MM.1S (cell line): ENCODE measurements around the gene WDR77.
A peak's percentile ranks its signal among the peaks of the same experiment; 100 is the strongest.

Experiments
- DNase-seq: peaks from one replicate; pipeline ENCODE4 v3.0.0-alpha.2; 2015
- H2AFZ ChIP-seq: fragments of 300-600 bp; sonication (generic); 2 replicates; pipeline ENCODE4 v1.6.0; 2016; ENCODE audit warnings: antibody characterized with exemption, low read length
- H3F3A ChIP-seq: fragments of 300-600 bp; sonication (generic); 2 replicates; pipeline ENCODE4 v1.6.1; 2016; ENCODE audit warnings: mild to moderate bottlenecking, antibody characterized with exemption, low read length, moderate library complexity, mixed read lengths; ENCODE audit not compliant: insufficient read depth
- H3K27ac ChIP-seq: fragments of 300-600 bp; sonication (generic); 2 replicates; pipeline ENCODE4 v1.5.1; 2016; ENCODE audit warnings: mild to moderate bottlenecking, low read length
- H3K27me3 ChIP-seq: fragments of 300-600 bp; sonication (generic); replicated peaks from 2 replicates; pipeline ENCODE4 v1.6.0; 2016; ENCODE audit warnings: low read length; ENCODE audit not compliant: insufficient read depth
- H3K36me3 ChIP-seq: fragments of 300-600 bp; sonication (generic); replicated peaks from 2 replicates; pipeline ENCODE4 v1.6.1; 2016; ENCODE audit warnings: mild to moderate bottlenecking, low read length, mixed read lengths; ENCODE audit not compliant: insufficient read depth
- H3K4me1 ChIP-seq: fragments of 300-600 bp; sonication (generic); 2 replicates; pipeline ENCODE4 v1.6.1; 2016; ENCODE audit warnings: low read length, mixed read lengths
- H3K4me2 ChIP-seq: fragments of 300-600 bp; sonication (generic); 2 replicates; pipeline ENCODE4 v1.6.0; 2016; ENCODE audit warnings: low read depth, low read length
- H3K4me3 ChIP-seq: fragments of 300-600 bp; sonication (generic); 2 replicates; pipeline ENCODE4 v1.5.1; 2016; ENCODE audit warnings: low read length, mixed read lengths
- H3K79me2 ChIP-seq: fragments of 300-600 bp; sonication (generic); 2 replicates; pipeline ENCODE4 v1.6.1; 2016; ENCODE audit warnings: mixed run types, low read length, mixed read lengths
- H3K9ac ChIP-seq: fragments of 300-600 bp; sonication (generic); 2 replicates; pipeline ENCODE4 v1.6.1; 2016; ENCODE audit warnings: low read length, mixed read lengths
- H3K9me2 ChIP-seq: fragments of 300-600 bp; sonication (generic); replicated peaks from 2 replicates; pipeline ENCODE4 v1.6.1; 2016; ENCODE audit warnings: mild to moderate bottlenecking, low read length, mixed read lengths; ENCODE audit not compliant: insufficient read depth
- H3K9me3 ChIP-seq: fragments of 300-600 bp; sonication (generic); replicated peaks from 2 replicates; pipeline ENCODE4 v1.6.1; 2016; ENCODE audit warnings: mild to moderate bottlenecking, low read length, mixed read lengths; ENCODE audit not compliant: insufficient read depth
- H4K20me1 ChIP-seq: fragments of 300-600 bp; sonication (generic); 2 replicates; pipeline ENCODE4 v1.6.1; 2016; ENCODE audit warnings: mild to moderate bottlenecking, low read length, moderate library complexity, mixed read lengths; ENCODE audit not compliant: insufficient read depth
- EZH2 ChIP-seq: fragments of 300-600 bp; sonication (generic); optimal IDR thresholded peaks from 2 replicates; pipeline ENCODE3; 2017; ENCODE audit warnings: low read depth, mild to moderate bottlenecking, antibody characterized with exemption, low read length, mixed read lengths
- EZH2phosphoT487 ChIP-seq: fragments of 300-600 bp; sonication (generic); IDR thresholded peaks from 2 replicates; pipeline ENCODE4 v1.6.1; 2018; ENCODE audit warnings: antibody characterized with exemption, low read length
- TF ChIP-seq, protein P1 (sequence below): fragments of 300-600 bp; sonication (generic); IDR thresholded peaks from 2 replicates; pipeline ENCODE4 v1.5.1; 2016; ENCODE audit warnings: antibody characterized with exemption, low read length, mixed read lengths

WDR77 gene

DNA sequence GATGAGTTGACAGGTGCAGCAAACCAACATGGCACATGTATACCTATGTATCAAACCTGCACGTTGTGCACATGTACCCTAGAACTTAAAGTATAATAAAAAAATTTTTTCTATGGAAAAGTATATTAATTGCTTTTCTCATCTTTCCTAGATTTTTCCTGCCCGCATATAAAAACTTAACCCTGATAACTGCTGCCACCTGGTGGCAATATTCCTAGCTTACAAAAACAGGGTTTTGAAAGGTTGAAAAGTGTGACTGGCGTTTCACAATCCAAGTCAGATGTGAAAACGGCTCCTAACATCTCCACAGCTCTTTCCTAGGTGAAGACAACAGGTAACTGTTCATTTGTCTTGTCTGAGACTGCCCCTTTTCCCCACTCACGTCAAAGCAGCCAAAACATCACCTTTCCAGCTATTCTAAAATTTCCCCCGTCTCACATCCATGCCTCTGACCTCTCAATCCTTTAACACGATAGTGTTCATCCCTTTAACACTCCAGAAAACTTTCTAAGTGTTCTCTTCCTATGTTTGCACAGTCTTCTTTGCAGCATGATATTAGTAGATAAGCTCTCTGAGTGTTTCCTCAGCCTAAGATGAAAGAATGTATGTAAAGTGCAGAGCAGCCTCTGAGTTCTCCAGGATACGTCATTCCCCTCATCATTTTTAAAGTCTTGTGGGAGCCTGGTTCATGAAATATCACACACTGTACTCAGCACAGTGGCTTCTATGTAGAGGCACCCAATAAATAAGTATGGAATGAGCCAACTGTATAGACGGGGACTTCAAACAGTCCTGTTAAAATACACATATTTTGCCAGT, 49.1 kb downstream of the WDR77 start:
- Histone ChIP-seq H3K9me2 (no peaks in the 10 kb centered on the region), H2AFZ (0 out of 2 replicates have a peak overlapping the region, but pooled peaks have one; percentile 5), H3K27ac (no peak overlapping the region), H3K27me3 (no peaks in the 10 kb centered on the region), H3K4me1 (peaks cover under 1% of the 10 kb centered on the region; the same call in 1 of the 2 replicates), H3K4me2 (no peak overlapping the region), H3K79me2 (no peaks in the 10 kb centered on the region), H3K4me3 (no peak overlapping the region), H4K20me1 (no peaks in the 10 kb centered on the region), H3F3A (no peaks in the 10 kb centered on the region), H3K36me3 (no peaks in the 10 kb centered on the region), H3K9ac (no peak overlapping the region), H3K9me3 (no peaks in the 10 kb centered on the region)
- peak; percentile 27 for DNase-seq
- TF ChIP-seq, protein P1, sequence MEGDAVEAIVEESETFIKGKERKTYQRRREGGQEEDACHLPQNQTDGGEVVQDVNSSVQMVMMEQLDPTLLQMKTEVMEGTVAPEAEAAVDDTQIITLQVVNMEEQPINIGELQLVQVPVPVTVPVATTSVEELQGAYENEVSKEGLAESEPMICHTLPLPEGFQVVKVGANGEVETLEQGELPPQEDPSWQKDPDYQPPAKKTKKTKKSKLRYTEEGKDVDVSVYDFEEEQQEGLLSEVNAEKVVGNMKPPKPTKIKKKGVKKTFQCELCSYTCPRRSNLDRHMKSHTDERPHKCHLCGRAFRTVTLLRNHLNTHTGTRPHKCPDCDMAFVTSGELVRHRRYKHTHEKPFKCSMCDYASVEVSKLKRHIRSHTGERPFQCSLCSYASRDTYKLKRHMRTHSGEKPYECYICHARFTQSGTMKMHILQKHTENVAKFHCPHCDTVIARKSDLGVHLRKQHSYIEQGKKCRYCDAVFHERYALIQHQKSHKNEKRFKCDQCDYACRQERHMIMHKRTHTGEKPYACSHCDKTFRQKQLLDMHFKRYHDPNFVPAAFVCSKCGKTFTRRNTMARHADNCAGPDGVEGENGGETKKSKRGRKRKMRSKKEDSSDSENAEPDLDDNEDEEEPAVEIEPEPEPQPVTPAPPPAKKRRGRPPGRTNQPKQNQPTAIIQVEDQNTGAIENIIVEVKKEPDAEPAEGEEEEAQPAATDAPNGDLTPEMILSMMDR, result peak; percentile 46
- no peak for TF ChIP-seq EZH2phosphoT487

DNA sequence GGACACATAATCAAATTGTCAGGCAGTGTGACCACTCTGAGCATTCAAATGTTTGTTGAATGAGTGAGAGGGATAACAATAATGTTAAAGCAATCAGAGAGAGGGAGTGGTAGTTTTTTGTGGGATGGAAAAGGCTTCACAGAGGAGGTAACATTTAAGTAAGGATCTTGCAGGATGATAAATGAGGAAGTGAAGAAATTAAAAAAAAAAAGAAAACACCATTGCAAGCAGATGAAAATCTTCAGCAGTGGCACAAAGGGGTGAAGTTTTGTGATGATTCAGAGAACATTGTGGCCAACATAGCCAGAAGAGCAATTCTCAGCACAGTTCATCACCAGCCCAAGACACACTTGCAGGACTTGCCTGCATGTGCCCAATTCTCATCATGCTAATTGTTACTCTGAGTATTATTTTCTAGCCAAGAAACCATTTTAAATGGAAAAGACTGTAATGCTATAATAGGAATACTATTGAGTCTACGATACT, 56.6 kb downstream of the WDR77 start:
- Histone ChIP-seq H3K36me3 (no peaks in the 10 kb centered on the region), H2AFZ (no peak overlapping the region), H3K9me2 (no peaks in the 10 kb centered on the region), H3K79me2 (no peaks in the 10 kb centered on the region), H4K20me1 (no peaks in the 10 kb centered on the region), H3K4me2 (no peak overlapping the region), H3K27ac (no peak overlapping the region), H3K9ac (no peak overlapping the region), H3K9me3 (no peaks in the 10 kb centered on the region), H3K27me3 (no peaks in the 10 kb centered on the region), H3K4me3 (no peak overlapping the region), H3K4me1 (no peaks in the 10 kb centered on the region), H3F3A (no peaks in the 10 kb centered on the region)
- TF ChIP-seq EZH2phosphoT487 (no peak), EZH2 (no peak)
- TF ChIP-seq, protein P1, result no peak
- no peak for DNase-seq

GRCh38 chr1:111392042-111392441, 57.0 kb downstream of the WDR77 start:
- Histone ChIP-seq H3K4me3 (no peak overlapping the region), H3K4me2 (no peak overlapping the region), H3K4me1 (no peaks in the 10 kb centered on the region), H4K20me1 (no peaks in the 10 kb centered on the region), H3K9me2 (no peaks in the 10 kb centered on the region), H3K36me3 (no peaks in the 10 kb centered on the region), H3K27me3 (no peaks in the 10 kb centered on the region), H3K9me3 (no peaks in the 10 kb centered on the region), H3K9ac (no peak overlapping the region), H3K79me2 (no peaks in the 10 kb centered on the region), H3K27ac (no peak overlapping the region), H3F3A (no peaks in the 10 kb centered on the region), H2AFZ (no peak overlapping the region)
- DNase-seq, result no peak
- no peak for TF ChIP-seq EZH2phosphoT487
- no peak for TF ChIP-seq EZH2
- TF ChIP-seq, protein P1, result no peak
